Measurements from ENCODE around the gene CD200. TPM values are rescaled to one million over a fixed set of nuclear protein-coding genes. Genes with fewer than 3 reads are reported as not detected.

CD200 gene
- total RNA-seq, 4 donors from 2014 or later, result 2.7 to 5.3 (median 3.6) TPM

- Histone ChIP-seq H3K9me3 (no peaks in the 10 kb centered on the region), H3K36me3 (no peaks in the 10 kb centered on the region), H3K27me3 (no peaks in the 10 kb centered on the region), H3K4me3 (no peak overlapping the region), H3K27ac (no peak overlapping the region), H3K4me1 (peaks cover 20% of the 10 kb centered on the region)
- no peak for TF ChIP-seq EP300 (IDR thresholded peaks at IDR 0.05)
- DNase-seq (ENCODE audit: low spot score in 2 of 2), result no peak
- 69% methylated on average over 4 of the region's 4 CpGs for WGBS
Measured at GRCh38 chr3:112307557-112307956, 25.4 kb upstream of the CD200 start.

- TF ChIP-seq POLR2AphosphoS5 (IDR thresholded peaks at IDR 0.05) (no peak), EP300 (IDR thresholded peaks at IDR 0.05) (no peak), POLR2A (IDR thresholded peaks at IDR 0.05) (no peak), CTCF (IDR thresholded peaks at IDR 0.05) (no peak)
- no peaks in the 10 kb centered on the region for H3K27me3 ChIP-seq
- H3K4me1 ChIP-seq, result peaks cover 13% of the 10 kb centered on the region
- no peaks in the 10 kb centered on the region for H3K9me3 ChIP-seq
- no peak overlapping the region for H3K4me3 ChIP-seq
- no peak overlapping the region for H3K27ac ChIP-seq
- no peak for DNase-seq (ENCODE audit: low spot score in 2 of 2)
- WGBS, result 55% methylated on average over 7 of the region's 7 CpGs
- no peaks in the 10 kb centered on the region for H3K36me3 ChIP-seq
Measured at GRCh38 chr3:112308151-112308911, 24.6 kb upstream of the CD200 start.

- Histone ChIP-seq H3K27ac (no peak overlapping the region), H3K36me3 (no peaks in the 10 kb centered on the region), H3K4me3 (no peak overlapping the region), H3K9me3 (no peaks in the 10 kb centered on the region), H3K27me3 (no peaks in the 10 kb centered on the region), H3K4me1 (peaks cover 4% of the 10 kb centered on the region)
- WGBS, result 76% methylated on average over 2 of the region's 2 CpGs
- TF ChIP-seq CTCF (IDR thresholded peaks at IDR 0.05) (no peak), POLR2AphosphoS5 (IDR thresholded peaks at IDR 0.05) (no peak), POLR2A (IDR thresholded peaks at IDR 0.05) (no peak), EP300 (IDR thresholded peaks at IDR 0.05) (no peak)
- no peak for DNase-seq (ENCODE audit: low spot score in 2 of 2)
Measured at GRCh38 chr3:112314649-112315048, 18.3 kb upstream of the CD200 start.

GRCh38 chr3:112315791-112316190, 17.2 kb upstream of the CD200 start:
- 61% methylated on average over 1 of the region's 1 CpG for WGBS
- no peak overlapping the region for H3K27ac ChIP-seq
- no peaks in the 10 kb centered on the region for H3K9me3 ChIP-seq
- H3K4me1 ChIP-seq, result peaks cover 6% of the 10 kb centered on the region
- H3K27me3 ChIP-seq, result no peaks in the 10 kb centered on the region
- H3K36me3 ChIP-seq, result no peaks in the 10 kb centered on the region
- no peak for DNase-seq (ENCODE audit: low spot score in 2 of 2)
- H3K4me3 ChIP-seq, result no peak overlapping the region
- TF ChIP-seq CTCF (IDR thresholded peaks at IDR 0.05) (no peak), POLR2AphosphoS5 (IDR thresholded peaks at IDR 0.05) (no peak), EP300 (IDR thresholded peaks at IDR 0.05) (no peak), POLR2A (IDR thresholded peaks at IDR 0.05) (no peak)

- H3K9me3 ChIP-seq, result no peaks in the 10 kb centered on the region
- no peak overlapping the region for H3K4me3 ChIP-seq
- H3K36me3 ChIP-seq, result no peaks in the 10 kb centered on the region
- WGBS, result 45% methylated on average over 4 of the region's 4 CpGs
- TF ChIP-seq POLR2AphosphoS5 (IDR thresholded peaks at IDR 0.05) (no peak), POLR2A (IDR thresholded peaks at IDR 0.05) (no peak), EP300 (IDR thresholded peaks at IDR 0.05) (no peak), CTCF (IDR thresholded peaks at IDR 0.05) (no peak)
- H3K27me3 ChIP-seq, result peaks cover 3% of the 10 kb centered on the region
- H3K4me1 ChIP-seq, result peaks cover 6% of the 10 kb centered on the region
- H3K27ac ChIP-seq, result no peak overlapping the region
- DNase-seq (ENCODE audit: low spot score in 2 of 2), result no peak
Measured at GRCh38 chr3:112319516-112320276, 13.3 kb upstream of the CD200 start.

Data from suprapubic skin (tissue), 4 donors.